K562 (cell line): Measurements from ENCODE around the gene GAP43. TPM values are rescaled to one million over a fixed set of nuclear protein-coding genes. Genes with fewer than 3 reads are reported as not detected.

Source experiments
- ARHGAP35 ChIP-seq: fragments of 450-650 bp; IDR thresholded peaks from 2 replicates; pipeline ENCODE4 v1.6.1; 2018; ENCODE audit not compliant: partially characterized antibody
- CBX3 ChIP-seq, 2 experiments: IDR thresholded peaks; 1 replicate in 1 of 2; 2 replicates in 1 of 2; pipeline ENCODE4 v1.6.1; 2012; ENCODE audit warnings: inconsistent platforms in 2 of 2, low read length in 2 of 2, borderline replicate concordance in 1 of 2, control low read depth in 1 of 2
- ESRRB ChIP-seq: fragments of 250-450 bp; sonication (Bioruptor Pico); IDR thresholded peaks from 2 replicates; pipeline ENCODE4 v1.5.0; 2020; ENCODE audit warnings: mild to moderate bottlenecking, moderate library complexity, borderline replicate concordance
- FUS ChIP-seq: fragments of 200-400 bp; formaldehyde crosslinking; optimal IDR thresholded peaks from 2 replicates; pipeline ENCODE3; 2017; ENCODE audit warnings: low read depth, low read length
- GATAD2A ChIP-seq: fragments of 450-650 bp; IDR thresholded peaks from 2 replicates; pipeline ENCODE4 v1.6.1; 2017
- GTF2F1 ChIP-seq: IDR thresholded peaks from 2 replicates; pipeline ENCODE4 v1.6.1; 2011; ENCODE audit warnings: low read depth, low read length, improper control_type of control experiment
- L3MBTL2 ChIP-seq: fragments of 450-650 bp; IDR thresholded peaks from 2 replicates; pipeline ENCODE4 v1.6.1; 2016; ENCODE audit warnings: mild to moderate bottlenecking, moderate library complexity
- NR2C2 ChIP-seq, 2 experiments: fragments of 200-800 bp in 1 of 2; sonication (Bioruptor generic) in 1 of 2; sonication (generic) in 1 of 2; formaldehyde crosslinking in 1 of 2; IDR thresholded peaks; 2 replicates each; pipeline versions ENCODE4 v1.6.1 to v1.8.0; 2016 to 2022; ENCODE audit warnings: mild to moderate bottlenecking in 1 of 2, missing compliant biosample characterization in 1 of 2, missing genetic modification characterization in 1 of 2, missing genetic modification reagents in 1 of 2
- NRF1 ChIP-seq, 2 experiments: fragments of 450-650 bp; IDR thresholded peaks in 1 of 2; conservative IDR thresholded peaks in 1 of 2; 2 replicates each; pipeline ENCODE4 v1.6.1; 2014; ENCODE audit warnings: mild to moderate bottlenecking in 2 of 2
- POLR2G ChIP-seq: fragments of 200-400 bp; formaldehyde crosslinking; IDR thresholded peaks from 2 replicates; pipeline ENCODE4 v1.6.1; 2017; ENCODE audit warnings: low read depth, mild to moderate bottlenecking, antibody characterized with exemption, low read length, moderate library complexity
- RBBP5 ChIP-seq: fragments of 200-600 bp; sonication (generic); IDR thresholded peaks from 2 replicates; pipeline ENCODE4 v1.6.1; 2012; ENCODE audit warnings: borderline replicate concordance, mild to moderate bottlenecking, low read length, control low read depth, inconsistent platforms; ENCODE audit not compliant: insufficient read depth, poor library complexity, severe bottlenecking
- RBM22 ChIP-seq: fragments of 200-400 bp; formaldehyde crosslinking; IDR thresholded peaks from 2 replicates; pipeline ENCODE4 v1.6.1; 2018; ENCODE audit warnings: low read length, low read depth; ENCODE audit not compliant: poor library complexity, severe bottlenecking
- RNF2 ChIP-seq: sonication (generic); IDR thresholded peaks from 2 replicates; pipeline ENCODE4 v1.6.1; 2016
- SIRT6 ChIP-seq: IDR thresholded peaks from one replicate; pipeline ENCODE4 v1.6.1; 2012; ENCODE audit warnings: low read depth, mild to moderate bottlenecking, control low read depth, inconsistent platforms, low read length, moderate library complexity
- SMARCA4 ChIP-seq: fragments of 450-650 bp; IDR thresholded peaks from 2 replicates; pipeline ENCODE4 v1.6.1; 2016
- SREBF2 ChIP-seq: sonication (generic); formaldehyde crosslinking; IDR thresholded peaks from 2 replicates; pipeline ENCODE4 v1.4.0; 2020; ENCODE audit warnings: mild to moderate bottlenecking, missing genetic modification reagents
- TBP ChIP-seq: optimal IDR thresholded peaks from 2 replicates; pipeline ENCODE3; 2011; ENCODE audit warnings: low read depth, low read length, improper control_type of control experiment
- TEAD4 ChIP-seq, 2 experiments: sonication (generic) in 1 of 2; formaldehyde crosslinking in 1 of 2; IDR thresholded peaks; 2 replicates each; pipeline versions ENCODE4 v1.6.1 to v1.8.0; 2012 to 2022; ENCODE audit warnings: borderline replicate concordance in 1 of 2, inconsistent platforms in 1 of 2, low read length in 1 of 2, mild to moderate bottlenecking in 1 of 2, missing genetic modification reagents in 1 of 2
- TRIM24 ChIP-seq, 2 experiments: fragments of 450-650 bp; IDR thresholded peaks; 2 replicates each; pipeline ENCODE4 v1.6.1; 2016
- ZNF12 ChIP-seq: sonication (generic); formaldehyde crosslinking; IDR thresholded peaks from 2 replicates; pipeline ENCODE4 v1.4.0; 2020; ENCODE audit warnings: mild to moderate bottlenecking, missing genetic modification reagents
- ZNF274 ChIP-seq: IDR thresholded peaks from 2 replicates; pipeline ENCODE4 v1.6.1; 2011; ENCODE audit warnings: low read depth, mild to moderate bottlenecking, low read length, moderate library complexity, borderline replicate concordance
- ZNF57 ChIP-seq: fragments of 450-650 bp; formaldehyde crosslinking; IDR thresholded peaks from 2 replicates; pipeline ENCODE4 v1.4.0; 2020; ENCODE audit warnings: mild to moderate bottlenecking, moderate library complexity
- polyA plus RNA-seq, 8 experiments: library from polyadenylated mRNA; depleted of rRNA in 4 of 8; stranded (reverse) in 5 of 8; unstranded in 3 of 8; fragments of >200 nt; fragmentation: Nextera tagmentation in 2 of 8; fragmentation: Illumina TruSeq in 1 of 8; extraction: Ambion mirVana in 2 of 8; extraction: Trizol in 1 of 8; gene quantifications; 2 replicates each; pipeline versions ENCODE4 v1.2.1 to v1.2.3, GENCODE V29; 2011 to 2014; ENCODE audit warnings: inconsistent platforms in 1 of 8, missing spikeins in 1 of 8
- total RNA-seq, 7 experiments: library from RNA; depleted of rRNA in 6 of 7; stranded (reverse); fragments of >200 nt in 6 of 7; fragmentation: Illumina TruSeq in 2 of 7; extraction: Trizol in 2 of 7; gene quantifications; 2 replicates each; pipeline versions ENCODE4 v1.2.1 to v1.2.3, GENCODE V29; 2011 to 2021; ENCODE audit warnings: low replicate concordance in 1 of 7
- TF ChIP-seq, protein P1 (sequence below): sonication (generic); formaldehyde crosslinking; IDR thresholded peaks from 2 replicates; pipeline ENCODE4 v1.8.1; 2023; ENCODE audit warnings: mild to moderate bottlenecking, missing genetic modification reagents
- TF ChIP-seq, protein P2 (sequence below): fragments of 450-650 bp; IDR thresholded peaks from 2 replicates; pipeline ENCODE4 v1.6.1; 2016
- TF ChIP-seq, protein P3 (sequence below), 2 experiments: fragments of 450-650 bp in 1 of 2; sonication (generic) in 1 of 2; formaldehyde crosslinking in 1 of 2; IDR thresholded peaks in 1 of 2; conservative IDR thresholded peaks in 1 of 2; 2 replicates each; pipeline versions ENCODE4 v1.6.1 to v1.8.1; 2016 to 2023; ENCODE audit warnings: mild to moderate bottlenecking in 2 of 2, moderate library complexity in 2 of 2, inconsistent platforms in 1 of 2, missing genetic modification reagents in 1 of 2

GAP43 gene
- total and polyA plus RNA-seq, 9 of the 15 experiments (the other 6 are each of a cell fraction or from before 2014, with no cell fraction given) = 0.04 to 0.11 (median 0.09) TPM; not detected in 6

DNA sequence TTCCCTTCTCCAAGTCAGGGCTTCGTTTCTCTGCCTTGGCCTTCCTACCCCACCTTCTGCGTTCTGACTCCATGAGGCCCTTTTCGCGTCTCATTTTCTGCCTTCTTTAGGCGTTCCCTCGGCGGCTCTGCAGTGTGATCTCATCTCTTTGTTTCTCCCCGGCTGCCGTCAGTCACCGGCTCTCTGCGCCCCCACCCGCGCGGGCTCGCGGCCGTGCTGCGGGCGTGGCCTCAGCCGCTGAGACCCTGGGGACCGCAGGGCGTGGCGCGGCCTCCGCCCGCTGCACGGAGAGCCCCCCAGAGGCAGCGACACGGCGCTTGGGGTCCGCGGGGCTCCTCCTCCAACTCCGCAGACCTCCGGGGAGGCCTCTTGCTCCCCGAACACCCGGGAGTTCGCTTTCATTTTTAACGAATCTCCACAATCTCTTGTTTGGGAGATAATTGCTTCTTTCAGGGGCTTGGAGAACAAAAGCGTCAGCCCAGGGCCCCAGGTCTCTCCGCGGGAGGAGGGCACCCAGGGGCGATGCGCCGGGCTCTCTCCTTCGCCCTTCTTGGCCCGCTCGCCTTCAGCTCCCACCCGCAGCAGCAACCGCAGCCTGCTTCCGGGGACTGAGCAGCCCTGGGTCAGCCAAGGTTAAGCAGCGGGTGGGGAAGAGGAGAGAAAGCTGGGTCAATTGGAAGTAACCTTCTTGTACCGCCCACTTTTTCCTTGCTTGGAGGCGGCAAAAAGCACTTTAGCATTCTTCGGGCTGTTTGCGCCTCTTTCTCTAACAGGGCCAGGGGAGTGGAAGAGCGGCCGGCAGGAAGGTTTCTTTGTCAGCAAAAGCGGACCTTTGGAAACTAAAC lies 35.2 kb downstream of the GAP43 start (continued):
- 0 out of 2 replicates have a peak, but pooled peaks have one; percentile 1 for TF ChIP-seq GATAD2A
- TF ChIP-seq, protein P1, sequence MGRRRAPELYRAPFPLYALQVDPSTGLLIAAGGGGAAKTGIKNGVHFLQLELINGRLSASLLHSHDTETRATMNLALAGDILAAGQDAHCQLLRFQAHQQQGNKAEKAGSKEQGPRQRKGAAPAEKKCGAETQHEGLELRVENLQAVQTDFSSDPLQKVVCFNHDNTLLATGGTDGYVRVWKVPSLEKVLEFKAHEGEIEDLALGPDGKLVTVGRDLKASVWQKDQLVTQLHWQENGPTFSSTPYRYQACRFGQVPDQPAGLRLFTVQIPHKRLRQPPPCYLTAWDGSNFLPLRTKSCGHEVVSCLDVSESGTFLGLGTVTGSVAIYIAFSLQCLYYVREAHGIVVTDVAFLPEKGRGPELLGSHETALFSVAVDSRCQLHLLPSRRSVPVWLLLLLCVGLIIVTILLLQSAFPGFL (CRISPR knock-in tag) = 0 out of 2 replicates have a peak, but pooled peaks have one; percentile 27
- no peak for TF ChIP-seq SIRT6
- TF ChIP-seq TBP = peak; percentile 42
- TF ChIP-seq RBM22 = no peak
- no peak for TF ChIP-seq ARHGAP35
- no peak for TF ChIP-seq TEAD4 (IDR thresholded peaks at IDR 0.05; ENCODE audit: low read length)
- no peak for TF ChIP-seq TEAD4 (CRISPR knock-in tag; IDR thresholded peaks at IDR 0.05; ENCODE audit: borderline replicate concordance)
- no peak for TF ChIP-seq ZNF12 (CRISPR knock-in tag)
- TF ChIP-seq ESRRB = no peak
- no peak for TF ChIP-seq ZNF57 (CRISPR knock-in tag)
- TF ChIP-seq SMARCA4 = peak; percentile 47; the same call in 1 of the 2 replicates
- TF ChIP-seq, protein P2, sequence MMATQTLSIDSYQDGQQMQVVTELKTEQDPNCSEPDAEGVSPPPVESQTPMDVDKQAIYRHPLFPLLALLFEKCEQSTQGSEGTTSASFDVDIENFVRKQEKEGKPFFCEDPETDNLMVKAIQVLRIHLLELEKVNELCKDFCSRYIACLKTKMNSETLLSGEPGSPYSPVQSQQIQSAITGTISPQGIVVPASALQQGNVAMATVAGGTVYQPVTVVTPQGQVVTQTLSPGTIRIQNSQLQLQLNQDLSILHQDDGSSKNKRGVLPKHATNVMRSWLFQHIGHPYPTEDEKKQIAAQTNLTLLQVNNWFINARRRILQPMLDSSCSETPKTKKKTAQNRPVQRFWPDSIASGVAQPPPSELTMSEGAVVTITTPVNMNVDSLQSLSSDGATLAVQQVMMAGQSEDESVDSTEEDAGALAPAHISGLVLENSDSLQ = peak; percentile 93
- peak; percentile 70 for TF ChIP-seq L3MBTL2
- 0 out of 4 replicates have a peak, but pooled peaks of 1 of the 2 experiments have one; percentile 21 for TF ChIP-seq TRIM24 (IDR thresholded peaks at IDR 0.05)
- TF ChIP-seq, protein P3, sequence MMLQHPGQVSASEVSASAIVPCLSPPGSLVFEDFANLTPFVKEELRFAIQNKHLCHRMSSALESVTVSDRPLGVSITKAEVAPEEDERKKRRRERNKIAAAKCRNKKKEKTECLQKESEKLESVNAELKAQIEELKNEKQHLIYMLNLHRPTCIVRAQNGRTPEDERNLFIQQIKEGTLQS (IDR thresholded peaks at IDR 0.05) = peak; percentile 60
- TF ChIP-seq, protein P3 (CRISPR knock-in tag; conservative IDR thresholded peaks at IDR 0.05) = no peak
- no peak for TF ChIP-seq GTF2F1
- TF ChIP-seq POLR2G = peak; percentile 84
- TF ChIP-seq CBX3 (IDR thresholded peaks at IDR 0.05; ENCODE audit: borderline replicate concordance in 1 of 2, low read length in 2 of 2) = no peak
- no peak for TF ChIP-seq SREBF2
- TF ChIP-seq RNF2 = 0 out of 2 replicates have a peak, but pooled peaks have one; percentile 24
- peak; percentile 40 for TF ChIP-seq RBBP5
- peak; percentile 47 to 60; a peak in 3 of 4 replicates for TF ChIP-seq NRF1 (conservative IDR thresholded peaks at IDR 0.05 in 1 of 2, IDR thresholded peaks at IDR 0.05 in 1 of 2)
- TF ChIP-seq ZNF274 = no peak
- no peak for TF ChIP-seq NR2C2 (CRISPR knock-in tag; IDR thresholded peaks at IDR 0.05)
- TF ChIP-seq NR2C2 (tag; IDR thresholded peaks at IDR 0.05) = peak; percentile 71
- no peak for TF ChIP-seq FUS
